C4-2B (cell line): ENCODE measurements around the gene DIP2B.

Experiments used
- CTCF ChIP-seq: fragments of 450-650 bp; conservative IDR thresholded peaks from 2 replicates; pipeline ENCODE4 v1.5.1; 2017; ENCODE audit warnings: mild to moderate bottlenecking
- ZFX ChIP-seq: fragments of 450-650 bp; IDR thresholded peaks from 2 replicates; pipeline ENCODE4 v1.6.1; 2017

DNA sequence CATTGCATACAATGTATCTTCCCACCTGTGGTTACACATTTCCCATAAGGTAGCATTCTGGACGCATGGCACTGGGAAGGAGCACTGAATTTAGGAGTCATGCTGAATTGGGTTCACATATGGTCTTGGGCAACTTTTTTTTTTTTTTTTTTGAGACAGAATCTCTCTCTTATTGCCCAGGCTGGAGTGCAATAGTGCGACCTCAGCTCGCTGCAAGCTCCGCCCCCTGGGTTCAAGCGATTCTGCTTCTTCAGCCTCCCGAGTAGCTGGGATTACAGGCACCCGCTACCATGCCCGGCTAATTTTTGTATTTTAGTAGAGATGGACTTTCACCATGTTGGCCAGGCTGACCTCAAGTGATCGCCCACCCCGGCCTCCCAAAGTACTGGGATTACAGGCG lies 13.3 kb downstream of the DIP2B start:
- TF ChIP-seq CTCF (no peak), ZFX (no peak)
